ENCODE data around the gene KIF17.

The KIF17 gene

GRCh38 chr1:20709868-20710267, 7.9 kb downstream of the KIF17 start:
- no peak for DNase-seq

GRCh38 chr1:20708891-20709290, 8.9 kb downstream of the KIF17 start:
- no peak for DNase-seq

GRCh38 chr1:20708057-20708456, 9.8 kb downstream of the KIF17 start:
- no peak for DNase-seq

- DNase-seq: no peak
Observed at GRCh38 chr1:20706841-20707240, 11.0 kb downstream of the KIF17 start.

- DNase-seq: no peak
Observed at GRCh38 chr1:20705203-20705755, 12.5 kb downstream of the KIF17 start.

- DNase-seq: no peak
Observed at GRCh38 chr1:20704390-20705202, 13.2 kb downstream of the KIF17 start.

- DNase-seq: no peak
Observed at GRCh38 chr1:20703124-20703756, 14.6 kb downstream of the KIF17 start.

- DNase-seq: no peak
Observed at GRCh38 chr1:20702416-20702815, 15.4 kb downstream of the KIF17 start.

GRCh38 chr1:20701847-20702246, 16.0 kb downstream of the KIF17 start:
- no peak for DNase-seq

- no peak for DNase-seq
Observed at GRCh38 chr1:20701446-20701845, 16.4 kb downstream of the KIF17 start.

GRCh38 chr1:20700636-20701215, 17.1 kb downstream of the KIF17 start:
- DNase-seq: no peak

GRCh38 chr1:20699558-20699957, 18.2 kb downstream of the KIF17 start:
- DNase-seq: no peak

GRCh38 chr1:20698195-20698910, 19.5 kb downstream of the KIF17 start:
- no peak for DNase-seq

- DNase-seq: no peak
Observed at GRCh38 chr1:20697563-20697962, 20.2 kb downstream of the KIF17 start.

- DNase-seq: peak; percentile 77
Observed at GRCh38 chr1:20696397-20697333, 21.1 kb downstream of the KIF17 start.

- no peak for DNase-seq
Observed at GRCh38 chr1:20695515-20695914, 22.3 kb downstream of the KIF17 start.

GRCh38 chr1:20693623-20694022, 24.2 kb downstream of the KIF17 start:
- no peak for DNase-seq

GRCh38 chr1:20691872-20692271, 25.9 kb downstream of the KIF17 start:
- no peak for DNase-seq

GRCh38 chr1:20689645-20690056, 28.2 kb downstream of the KIF17 start:
- no peak for DNase-seq

GRCh38 chr1:20686883-20687725, 30.7 kb downstream of the KIF17 start:
- DNase-seq: no peak

- no peak for DNase-seq
Observed at GRCh38 chr1:20685741-20686140, 32.1 kb downstream of the KIF17 start.
